Endothelial cell of umbilical vein (primary cell): ENCODE measurements around the gene LIMS3. TPM values are rescaled to one million over a fixed set of nuclear protein-coding genes. Genes with fewer than 3 reads are reported as not detected.
"Not testable (repeated sequence)": the region's sequence is repeated elsewhere in the genome, so short reads cannot be mapped to it uniquely, and the experiment has no call there.

Experiments used
- BruUV-seq: library from RNA; stranded (reverse); fragments of 400-500 nt; replicated peaks from 2 replicates; lab custom pipeline; 2021; lab: Mats Ljungman, UMichigan
- CTCF ChIA-PET: fragments of 300-600, 350-600 bp; sonication (Branson Sonifier 250); formaldehyde crosslinking; loops from one replicate; lab custom pipeline; 2021; ENCODE audit warnings: antibody characterized with exemption, inconsistent platforms; lab: Charles Lee
- POLR2A ChIA-PET: fragments of 300-600, 350-600 bp; sonication (Branson Sonifier 250); formaldehyde crosslinking; loops from one replicate; lab custom pipeline; 2021; ENCODE audit warnings: antibody characterized with exemption, inconsistent platforms; lab: Charles Lee
- DNase-seq: peaks from one replicate; pipeline ENCODE4 v3.0.0-alpha.2; 2011; ENCODE audit warnings: low read depth, low spot score
- FAIRE-seq: peaks from 2 replicates; lab custom pipeline; 2011; peaks lifted over from hg19 to GRCh38; lab: Jason Lieb, UNC
- H2AFZ ChIP-seq: 2 replicates; pipeline ENCODE4 v1.6.0; 2012; ENCODE audit warnings: low read depth, low read length, control low read depth, inconsistent platforms
- H3K27ac ChIP-seq: 2 replicates; pipeline ENCODE4 v1.5.1; 2011; ENCODE audit warnings: low read depth, mild to moderate bottlenecking, control low read depth, low read length, moderate library complexity; ENCODE audit not compliant: insufficient read depth
- H3K27me3 ChIP-seq, 2 experiments: 2 replicates each; pipeline versions ENCODE4 v1.6.0 to v1.6.1; 2011; ENCODE audit warnings: low read length in 2 of 2, mixed read lengths in 1 of 2; ENCODE audit not compliant: control insufficient read depth in 2 of 2, insufficient read depth in 2 of 2
- H3K36me3 ChIP-seq, 2 experiments: 2 replicates in 1 of 2; 3 replicates in 1 of 2; pipeline ENCODE4 v1.5.1; 2011; ENCODE audit warnings: low read length in 2 of 2, mild to moderate bottlenecking in 1 of 2, moderate library complexity in 1 of 2; ENCODE audit not compliant: control insufficient read depth in 2 of 2, insufficient read depth in 2 of 2; ENCODE audit errors: extremely low read depth in 1 of 2
- H3K4me1 ChIP-seq: 3 replicates; pipeline ENCODE4 v1.5.1; 2011; ENCODE audit warnings: mild to moderate bottlenecking, low read length; ENCODE audit not compliant: control insufficient read depth, insufficient read depth; ENCODE audit errors: extremely low read depth
- H3K4me2 ChIP-seq: 2 replicates; pipeline ENCODE4 v1.6.1; 2011; ENCODE audit warnings: low read length, control low read depth, mixed read lengths; ENCODE audit not compliant: insufficient read depth
- H3K4me3 ChIP-seq, 3 experiments: fragments of 200-600 bp in 1 of 3; sonication (generic), shearing (Covaris generic) in 1 of 3; replicated peaks in 1 of 3; 2 replicates each; pipeline ENCODE4 v1.5.1; 2011 to 2016; ENCODE audit warnings: control low read depth in 3 of 3, low read length in 3 of 3, mild to moderate bottlenecking in 2 of 3, inconsistent platforms in 1 of 3, low read depth in 1 of 3, moderate library complexity in 1 of 3; ENCODE audit not compliant: insufficient read depth in 1 of 3
- H3K79me2 ChIP-seq: 2 replicates; pipeline ENCODE4 v1.6.0; 2012; ENCODE audit warnings: low read length, inconsistent platforms; ENCODE audit not compliant: control insufficient read depth, insufficient read depth
- H3K9ac ChIP-seq: replicated peaks from 2 replicates; pipeline ENCODE3; 2011; ENCODE audit warnings: low read length, control low read depth; ENCODE audit not compliant: insufficient read depth; ENCODE audit errors: extremely low read depth
- H3K9me1 ChIP-seq: replicated peaks from 3 replicates; pipeline ENCODE4 v1.6.0; 2011; ENCODE audit warnings: mild to moderate bottlenecking, low read length; ENCODE audit not compliant: control insufficient read depth, insufficient read depth; ENCODE audit errors: extremely low read depth
- H3K9me3 ChIP-seq: replicated peaks from 2 replicates; pipeline ENCODE4 v1.5.1; 2012; ENCODE audit warnings: low read length, inconsistent platforms; ENCODE audit not compliant: control insufficient read depth, insufficient read depth
- H4K20me1 ChIP-seq: replicated peaks from 2 replicates; pipeline ENCODE3; 2011; ENCODE audit warnings: mild to moderate bottlenecking, low read length; ENCODE audit not compliant: control insufficient read depth, insufficient read depth; ENCODE audit errors: extremely low read depth
- dilution Hi-C: fragments of 300-500 bp; cut with MboI; formaldehyde crosslinking; loops from one replicate; pipeline ENCODE4 v1.15.0; 2019; ENCODE audit warnings: low sequenced_read_pairs; ENCODE audit not compliant: extremely low pct_ligation_motif_present
- intact Hi-C: fragments of 100-400 bp; cut with micrococcal nuclease; formaldehyde crosslinking; loops from one replicate; pipeline ENCODE4 v1.10.0; 2022
- polyA plus RNA-seq, 4 experiments: library from polyadenylated mRNA; depleted of rRNA in 3 of 4; stranded (reverse) in 3 of 4; unstranded in 1 of 4; fragments of >200 nt; gene quantifications; 2 replicates each; pipeline versions ENCODE4 v1.2.1 to v1.2.3, GENCODE V29; 2011 to 2012; ENCODE audit warnings: missing spikeins in 1 of 4
- total RNA-seq: library from RNA; stranded (reverse); gene quantifications from 2 replicates; pipeline ENCODE4 v1.2.3, GENCODE V29; 2021

Gene LIMS3
- total and polyA plus RNA-seq, 2 donors (not counting 3 experiments of a cell fraction or from before 2014, with no cell fraction given) = 9.4 to 13.5 TPM

DNA sequence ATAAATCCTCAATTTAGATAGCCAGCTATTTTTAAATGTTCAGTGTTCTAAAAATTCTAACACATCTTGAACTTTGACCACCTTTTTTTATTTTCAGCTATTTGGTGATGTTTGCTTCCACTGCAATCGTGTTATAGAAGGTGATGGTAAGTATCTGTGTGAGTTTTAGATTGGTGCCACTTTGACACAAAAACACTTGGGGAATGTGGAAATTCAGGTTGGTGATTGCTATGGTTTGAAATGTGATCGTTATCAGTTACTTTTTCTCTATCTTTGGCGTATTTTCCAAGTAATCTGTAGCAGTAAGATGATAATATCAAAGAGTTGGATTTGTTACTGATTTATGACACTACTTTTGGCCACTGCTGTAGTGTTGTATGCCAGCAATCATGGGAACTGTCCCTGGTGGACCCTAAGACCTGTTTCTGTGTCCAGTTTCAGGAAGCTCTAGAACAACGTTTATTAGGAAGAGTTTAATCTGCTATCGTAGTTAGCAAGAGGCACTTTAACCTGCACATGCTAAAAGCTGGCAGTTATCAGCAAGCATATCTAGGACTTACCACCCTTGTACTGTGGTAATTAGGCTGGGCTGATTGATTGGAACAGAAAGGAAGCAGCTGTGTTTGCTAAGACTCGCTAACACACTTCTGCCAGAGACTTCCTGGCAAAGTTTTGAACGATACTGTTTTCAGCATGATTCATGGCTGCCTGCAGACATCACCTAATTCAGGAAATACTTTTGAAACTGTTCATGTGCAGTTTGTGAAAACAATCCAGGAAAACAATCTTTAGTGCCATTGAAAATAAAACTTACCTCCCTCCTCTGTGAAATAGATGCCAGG, 23.3 kb downstream of the LIMS3 start:
- CTCF ChIA-PET, H3K27ac ChIP-seq, H3K9ac ChIP-seq, H4K20me1 ChIP-seq, dilution Hi-C loops, H3K4me3 ChIP-seq, H2AFZ ChIP-seq, H3K9me3 ChIP-seq, H3K79me2 ChIP-seq, H3K4me1 ChIP-seq, intact Hi-C loops, H3K27me3 ChIP-seq, H3K36me3 ChIP-seq, H3K4me2 ChIP-seq, POLR2A ChIA-PET, BruUV-seq, DNase-seq, H3K9me1 ChIP-seq: not testable (repeated sequence)
- FAIRE-seq = peak; percentile 78

DNA sequence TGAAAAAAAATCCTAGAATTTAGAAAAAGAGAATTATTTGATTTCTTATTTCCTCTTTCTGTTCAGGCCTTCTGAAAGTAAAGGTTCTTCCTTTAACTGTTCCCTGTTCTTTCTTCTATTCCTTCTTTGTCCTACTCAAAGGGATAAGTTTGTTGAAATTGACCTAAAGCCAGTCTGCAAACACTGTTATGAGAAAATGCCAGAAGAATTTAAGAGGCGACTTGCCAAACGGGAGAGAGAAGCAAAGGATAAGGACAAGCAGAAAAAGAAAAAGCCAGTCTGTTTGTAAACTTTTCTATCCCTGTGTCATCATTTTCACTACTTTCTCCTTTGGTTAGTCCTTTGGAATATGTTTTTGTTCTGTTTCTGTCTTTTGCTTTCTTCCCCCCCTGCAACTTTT, 26.0 kb downstream of the LIMS3 start:
- CTCF ChIA-PET, BruUV-seq, H2AFZ ChIP-seq, dilution Hi-C loops, H4K20me1 ChIP-seq, H3K79me2 ChIP-seq, H3K4me1 ChIP-seq, H3K27ac ChIP-seq, H3K9ac ChIP-seq, H3K27me3 ChIP-seq, FAIRE-seq, H3K4me3 ChIP-seq, POLR2A ChIA-PET, H3K9me1 ChIP-seq, intact Hi-C loops, DNase-seq, H3K9me3 ChIP-seq, H3K4me2 ChIP-seq, H3K36me3 ChIP-seq: not testable (repeated sequence)

DNA sequence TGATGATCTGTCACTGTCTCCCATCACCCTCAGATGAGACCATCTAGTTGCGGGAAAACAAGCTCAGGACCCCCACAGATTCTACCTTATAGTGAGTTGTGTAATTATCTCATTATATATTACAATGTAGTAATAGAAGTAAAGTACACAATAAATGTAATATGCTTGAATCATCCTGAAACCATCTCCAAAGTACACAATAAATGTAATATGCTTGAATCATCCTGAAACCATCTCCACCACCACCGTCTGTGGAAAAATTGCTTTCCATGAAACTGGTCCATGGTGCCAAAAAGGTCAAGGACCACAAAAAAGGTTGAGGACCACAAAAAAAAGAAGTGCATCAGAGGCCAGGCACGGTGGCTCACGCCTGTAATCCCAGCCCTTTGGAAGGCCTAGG, 29.3 kb downstream of the LIMS3 start:
- DNase-seq, H3K79me2 ChIP-seq, H3K4me3 ChIP-seq, POLR2A ChIA-PET, FAIRE-seq, H3K27me3 ChIP-seq, H3K9me1 ChIP-seq, H3K27ac ChIP-seq, H4K20me1 ChIP-seq, H3K36me3 ChIP-seq, H3K4me1 ChIP-seq, intact Hi-C loops, BruUV-seq, dilution Hi-C loops, CTCF ChIA-PET, H2AFZ ChIP-seq, H3K9me3 ChIP-seq, H3K4me2 ChIP-seq, H3K9ac ChIP-seq: not testable (repeated sequence)

DNA sequence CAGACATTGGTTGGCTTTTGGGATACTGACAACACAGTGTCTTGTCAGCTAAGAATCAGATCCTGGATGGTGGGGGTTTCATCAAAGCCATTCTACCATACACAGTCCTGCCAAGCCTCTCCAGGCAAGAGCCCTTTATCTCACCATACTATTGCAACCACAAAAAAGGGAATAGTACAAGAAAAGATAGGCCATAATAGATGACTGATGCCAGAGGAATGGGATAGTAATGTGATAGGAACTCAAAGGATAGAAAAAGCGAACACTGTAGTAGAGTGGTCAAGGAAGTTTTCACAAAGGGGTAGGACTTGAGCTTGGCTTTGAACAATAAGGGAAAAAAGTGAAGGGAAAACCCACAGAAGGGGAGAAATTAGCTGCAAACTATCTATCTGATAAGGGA, 30.7 kb downstream of the LIMS3 start:
- H3K9me3 ChIP-seq, H2AFZ ChIP-seq, dilution Hi-C loops, H3K36me3 ChIP-seq, H3K4me1 ChIP-seq, intact Hi-C loops, H3K4me2 ChIP-seq, H3K9me1 ChIP-seq, DNase-seq, FAIRE-seq, POLR2A ChIA-PET, BruUV-seq, CTCF ChIA-PET, H3K27ac ChIP-seq, H4K20me1 ChIP-seq, H3K79me2 ChIP-seq, H3K27me3 ChIP-seq, H3K9ac ChIP-seq, H3K4me3 ChIP-seq: not testable (repeated sequence)
